ENCODE data around the gene EIF3K.

The EIF3K gene

DNA sequence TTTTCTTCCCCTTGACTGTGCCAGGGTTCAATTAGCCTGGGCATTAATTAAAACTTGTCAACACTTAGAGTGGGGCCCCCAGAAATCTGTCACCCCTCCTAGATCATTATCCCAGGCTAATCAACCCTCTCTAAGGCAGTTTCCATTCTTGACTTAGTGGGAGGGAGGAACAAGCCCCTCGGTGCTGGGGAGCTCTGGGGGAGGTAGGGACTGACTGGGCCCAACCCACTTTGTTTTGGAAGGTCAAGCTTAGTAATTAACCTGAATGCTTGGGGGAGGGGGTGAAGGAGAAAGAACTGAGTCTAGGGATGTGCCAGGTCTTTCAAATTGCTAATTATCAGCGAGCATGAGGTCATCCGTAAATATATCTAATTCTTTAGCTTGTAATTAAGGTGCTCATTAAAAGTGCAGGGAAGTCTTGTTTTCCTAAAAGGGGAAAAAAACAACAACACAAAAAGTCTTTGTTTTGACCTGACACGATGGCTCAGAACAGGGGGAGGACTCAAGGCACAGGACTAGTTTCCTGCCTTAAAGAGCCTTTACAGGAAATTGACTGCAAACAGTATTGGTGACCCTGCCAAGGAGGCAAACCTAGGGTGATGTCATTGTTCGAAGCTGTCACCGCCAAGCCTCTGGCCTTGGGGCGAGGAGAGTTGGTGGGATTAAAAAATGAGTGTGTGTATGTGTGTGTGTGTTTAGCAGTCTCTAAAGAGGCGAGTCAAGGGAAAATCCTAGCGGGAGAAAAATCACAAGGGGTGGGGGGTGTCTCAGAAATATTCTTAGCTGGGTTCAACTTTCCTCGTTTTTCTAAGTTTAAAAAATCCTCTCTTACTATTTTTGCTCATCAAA is 47.9 kb downstream of the EIF3K start:
- no peak for DNase-seq (ENCODE audit: low spot score)

GRCh38 chr19:38667661-38668171 is 48.7 kb downstream of the EIF3K start:
- no peak for DNase-seq (ENCODE audit: low spot score)

GRCh38 chr19:38669552-38669951 is 50.6 kb downstream of the EIF3K start:
- no peak for DNase-seq (ENCODE audit: low spot score)

DNA sequence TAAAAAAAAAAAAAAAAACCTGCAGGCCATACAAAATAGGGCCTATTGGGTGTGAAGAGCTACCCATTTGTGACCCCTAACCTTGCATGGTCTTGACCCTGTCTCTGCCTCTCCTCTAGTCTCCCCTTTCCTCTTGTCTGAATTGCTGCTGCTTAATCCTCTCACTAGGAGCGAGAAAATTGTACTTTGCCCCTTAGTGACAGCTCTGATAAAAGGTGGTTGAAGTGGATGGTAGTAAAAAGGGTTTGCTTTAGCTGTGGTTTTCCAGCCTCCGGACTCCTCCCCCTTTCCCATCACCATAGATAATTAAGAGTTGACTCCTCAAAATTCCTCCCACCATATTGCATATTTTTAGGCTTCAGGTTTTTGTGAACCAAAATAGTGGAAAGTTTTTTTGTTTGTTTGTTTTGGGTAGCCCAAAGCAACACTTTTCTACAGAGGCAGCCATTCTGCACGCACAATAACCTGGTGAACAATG is 52.0 kb downstream of the EIF3K start:
- no peak for DNase-seq (ENCODE audit: low spot score)

- no peak for DNase-seq (ENCODE audit: low spot score)
These were observed 52.7 kb downstream of the EIF3K start for GRCh38 chr19:38671654-38672053.

DNA sequence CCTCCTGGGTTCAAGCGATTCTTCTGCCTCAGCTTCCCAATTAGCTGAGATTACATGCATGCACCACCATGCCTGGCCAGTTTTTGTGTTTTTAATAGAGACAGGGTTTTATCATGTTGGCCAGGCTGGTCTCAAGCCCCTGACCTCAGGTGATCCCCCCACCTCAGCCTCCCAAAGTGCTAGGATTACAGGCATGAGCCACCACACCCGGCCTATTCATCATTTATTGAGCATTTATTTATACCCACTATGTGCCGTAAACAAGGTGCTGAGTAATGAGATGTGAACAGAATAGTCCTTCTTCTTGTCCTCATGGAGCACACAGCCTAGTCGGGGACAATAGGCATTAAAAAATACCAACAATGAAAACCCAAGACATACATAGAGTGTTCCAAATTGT is 54.0 kb downstream of the EIF3K start:
- DNase-seq (ENCODE audit: low spot score), result no peak

DNA sequence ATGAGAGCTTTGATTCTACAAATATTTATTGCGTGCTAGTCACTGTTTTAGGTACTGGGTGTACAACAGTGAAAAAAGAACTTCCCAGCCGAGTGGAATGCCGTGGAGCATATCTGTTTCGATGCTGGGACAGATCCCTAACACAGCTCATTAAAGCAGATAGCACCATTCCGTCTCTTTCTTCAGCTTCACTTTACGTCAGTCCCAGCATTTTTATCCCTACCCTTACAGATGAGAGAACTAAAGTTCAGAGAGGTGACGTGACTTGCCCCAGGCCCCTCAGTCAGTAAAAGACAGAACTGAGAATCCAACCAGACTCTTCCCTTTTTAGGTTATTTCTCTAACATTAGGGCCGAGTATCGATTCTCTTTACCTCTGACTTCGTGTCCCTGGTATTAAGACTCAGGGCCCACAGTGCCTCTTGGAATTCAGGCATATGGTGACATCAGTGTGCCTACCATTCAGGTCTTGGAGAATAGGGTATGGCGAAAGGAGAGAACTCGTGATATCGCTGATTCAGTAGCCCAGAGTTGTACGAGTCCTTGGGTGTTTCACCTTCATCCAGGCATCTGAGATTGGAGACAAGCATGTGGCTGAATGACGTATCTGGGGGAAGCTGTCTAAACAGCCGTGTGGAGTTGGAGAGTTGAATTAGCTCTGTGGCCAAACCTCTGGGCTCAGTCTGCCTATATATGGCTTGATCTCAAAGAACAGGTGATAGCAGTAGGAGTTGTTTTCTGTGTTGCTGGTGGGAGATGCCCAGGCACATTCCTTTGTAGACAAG is 55.6 kb downstream of the EIF3K start:
- no peak for DNase-seq (ENCODE audit: low spot score)

DNA sequence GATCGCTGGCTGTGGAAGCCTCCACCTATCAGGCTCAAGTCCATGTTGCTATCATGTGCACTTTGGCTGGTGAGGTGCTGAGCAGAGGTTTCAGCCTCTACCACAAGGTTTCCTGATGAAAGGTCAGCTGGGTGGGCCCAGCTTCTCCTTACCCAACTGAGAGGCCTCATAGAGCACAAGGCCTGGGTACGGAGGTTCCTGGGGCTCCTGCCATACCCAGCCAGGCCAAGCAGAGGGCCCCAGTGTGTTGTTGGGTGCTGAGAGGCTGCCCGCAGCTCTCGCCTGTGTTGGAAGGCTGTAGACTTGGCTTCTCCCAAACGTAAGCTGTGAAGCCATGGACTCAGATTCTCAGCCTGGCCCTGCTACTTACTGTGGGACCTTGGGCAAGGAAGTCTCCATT is 56.6 kb downstream of the EIF3K start:
- DNase-seq (ENCODE audit: low spot score), result no peak

GRCh38 chr19:38676023-38676877 is 57.3 kb downstream of the EIF3K start:
- DNase-seq (ENCODE audit: low spot score), result no peak

- DNase-seq (ENCODE audit: low spot score), result no peak
These were observed 58.1 kb downstream of the EIF3K start for GRCh38 chr19:38676878-38677646.

DNA sequence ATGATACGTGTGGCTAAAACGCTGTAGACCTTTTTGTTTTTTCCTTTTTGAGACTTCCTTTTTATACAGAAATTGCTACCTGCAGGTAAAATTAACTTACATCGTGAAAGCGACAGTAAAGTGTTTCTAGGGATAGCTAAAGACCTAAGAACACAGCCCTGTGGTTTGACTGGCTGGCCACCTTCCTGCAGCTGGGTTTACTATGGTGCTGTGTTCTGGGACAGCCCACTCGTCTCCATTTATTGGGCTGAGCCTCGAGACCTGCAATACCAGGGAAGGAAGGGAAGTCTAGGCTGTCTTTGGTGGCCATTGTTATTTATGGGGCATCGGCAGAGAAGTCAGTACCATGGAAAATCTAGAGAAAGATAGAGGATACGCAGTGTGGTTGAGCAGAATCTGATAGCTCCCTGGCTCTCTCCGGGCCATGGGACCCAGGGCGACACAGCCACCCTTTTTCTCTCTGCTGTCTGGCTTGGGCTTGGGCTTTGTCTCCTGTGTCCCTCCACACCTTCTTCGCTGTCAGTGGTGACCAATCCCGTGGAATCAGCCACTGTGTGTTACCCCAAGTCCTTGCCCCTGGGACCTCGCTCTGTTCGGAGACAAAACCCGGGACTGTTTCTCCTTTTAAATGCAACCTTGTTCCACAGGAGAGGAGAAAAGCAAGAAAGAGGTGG is 59.4 kb downstream of the EIF3K start:
- no peak for DNase-seq (ENCODE audit: low spot score)

DNA sequence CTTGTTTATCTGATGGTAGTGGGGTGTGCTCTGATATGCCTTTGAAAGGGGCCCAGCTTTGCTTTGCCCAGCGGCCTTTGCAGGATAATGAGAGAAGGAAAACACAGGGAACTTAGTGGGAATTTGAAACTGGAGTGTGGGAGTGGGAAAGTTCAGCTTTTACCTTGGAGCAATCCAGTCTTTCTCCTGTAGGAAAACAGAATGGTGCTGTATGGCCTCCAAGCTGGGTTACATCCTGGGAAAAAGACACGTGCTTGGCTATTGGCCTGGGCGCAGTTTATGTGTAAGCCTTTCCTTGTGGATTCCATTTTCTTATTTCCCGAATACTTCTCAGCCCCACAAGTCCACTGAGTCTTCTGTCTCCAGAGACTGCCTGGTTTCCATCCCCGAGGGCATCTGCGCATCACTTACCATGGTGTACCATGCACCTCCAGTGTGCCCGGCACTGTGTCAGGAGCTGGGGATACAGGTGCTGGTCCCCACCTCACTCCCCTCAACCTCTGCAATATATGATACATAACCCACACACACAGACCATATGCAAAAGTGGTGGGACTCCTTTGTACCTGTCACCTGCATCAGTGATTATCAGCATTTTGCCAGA is 60.0 kb downstream of the EIF3K start:
- no peak for DNase-seq (ENCODE audit: low spot score)

DNA sequence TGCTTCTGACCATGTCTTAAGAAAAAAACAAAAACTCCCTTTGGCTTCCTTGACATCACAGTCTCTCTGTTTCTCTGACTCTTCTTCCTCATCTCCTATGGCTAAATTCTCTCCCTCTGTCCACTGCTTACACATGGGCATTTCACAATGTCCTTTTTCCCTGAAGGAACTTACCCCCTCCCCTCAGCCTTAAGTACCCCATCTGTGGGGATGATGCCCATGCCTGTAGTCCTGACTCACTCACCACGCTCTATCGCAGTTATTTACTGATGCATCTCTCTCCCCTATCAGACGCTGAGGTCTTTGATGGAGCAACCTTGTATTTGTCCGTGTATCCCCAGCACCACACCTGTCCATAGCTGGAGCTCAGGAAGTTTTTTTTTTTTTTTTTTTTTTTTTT is 60.9 kb downstream of the EIF3K start:
- DNase-seq (ENCODE audit: low spot score), result no peak

DNA sequence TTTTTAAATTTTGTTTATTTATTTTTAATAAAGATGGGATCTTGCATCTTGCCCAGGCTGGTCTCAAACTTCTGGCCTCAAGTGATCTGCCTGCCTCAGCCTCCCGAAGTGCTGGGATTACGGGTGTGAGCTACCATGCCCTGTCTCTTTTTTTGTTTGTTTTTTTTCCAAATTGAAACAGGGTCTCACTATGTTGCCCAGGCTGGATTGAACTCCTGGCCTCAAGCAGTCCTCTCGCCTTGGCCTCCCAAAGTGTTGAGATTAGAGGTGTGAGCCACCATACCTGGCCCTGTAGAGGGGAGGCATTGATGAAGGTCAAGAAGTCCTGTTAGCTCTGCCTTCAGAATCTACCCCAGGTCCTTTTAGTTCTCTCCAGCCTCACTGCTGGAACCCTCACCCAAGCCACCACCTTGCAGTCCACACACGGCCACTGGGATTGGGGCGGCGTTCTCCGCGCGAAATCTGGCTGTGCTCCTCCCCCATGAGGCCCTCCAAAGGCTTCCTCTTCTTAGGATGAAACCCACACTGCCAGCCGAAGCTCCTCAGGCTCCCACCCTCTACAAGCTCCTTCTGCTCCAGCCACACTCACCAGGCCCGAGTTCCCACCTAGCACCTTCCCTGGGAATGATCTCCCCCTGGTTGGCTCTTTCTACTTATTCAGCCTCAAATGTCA is 63.3 kb downstream of the EIF3K start:
- DNase-seq (ENCODE audit: low spot score), result no peak

DNA sequence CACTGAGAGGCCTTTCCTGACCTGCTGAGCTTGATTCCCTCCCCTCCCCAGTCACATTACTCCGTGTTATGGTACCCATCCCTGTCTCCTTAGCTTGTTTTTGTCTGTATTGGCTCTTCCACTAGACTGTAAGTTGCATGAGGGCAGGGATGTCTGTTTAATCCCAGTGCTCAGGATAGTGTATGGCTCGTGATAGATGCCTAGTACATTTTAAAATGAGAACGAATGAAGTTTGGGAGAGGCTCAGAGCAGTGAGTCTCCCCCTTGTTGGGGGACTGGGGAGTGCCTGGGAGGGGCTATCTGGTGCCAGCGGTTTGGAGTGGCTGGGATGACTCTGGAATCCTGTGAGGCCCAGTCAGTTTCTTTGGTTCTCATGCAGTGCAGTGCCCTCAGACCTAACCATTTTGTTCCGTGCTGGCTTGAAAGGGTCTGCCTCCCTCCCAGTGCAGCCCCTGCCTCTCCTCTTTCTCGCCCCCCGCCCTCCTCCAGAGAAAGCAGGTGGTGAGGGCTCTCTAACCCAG is 63.9 kb downstream of the EIF3K start:
- no peak for DNase-seq (ENCODE audit: low spot score)

DNA sequence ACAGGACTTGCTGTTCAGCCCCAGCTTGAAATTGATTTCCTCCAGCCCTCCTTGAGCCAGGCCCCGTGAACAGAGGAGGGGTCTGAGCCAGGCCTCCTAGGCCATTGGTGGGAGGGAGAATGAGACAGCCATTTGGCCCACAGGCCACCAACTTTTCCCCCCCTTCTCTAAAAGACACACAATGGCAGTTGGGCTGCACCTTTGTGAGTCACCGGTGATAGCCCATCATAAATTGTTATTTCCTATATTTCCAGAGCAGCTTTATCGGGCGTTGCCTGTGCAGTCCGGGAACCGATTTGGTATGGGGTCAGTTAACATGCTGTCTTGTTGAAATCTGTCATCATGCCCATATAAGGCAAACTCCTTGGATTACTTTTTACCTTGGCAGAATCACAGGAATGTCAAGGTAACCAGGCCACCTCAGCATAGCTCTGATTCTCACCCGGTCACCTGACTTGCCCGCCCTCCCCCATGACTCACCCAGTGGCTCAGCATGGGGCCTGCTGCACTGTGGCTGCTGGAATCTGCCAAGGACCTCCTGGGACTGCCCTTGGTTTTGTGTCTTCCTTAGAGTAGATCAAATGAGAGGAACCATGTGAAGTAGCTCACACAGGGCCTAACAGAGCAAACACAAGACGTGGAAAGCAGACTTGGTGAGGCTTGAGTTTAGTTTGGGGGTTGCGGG is 64.5 kb downstream of the EIF3K start:
- DNase-seq (ENCODE audit: low spot score), result peak; percentile 58

DNA sequence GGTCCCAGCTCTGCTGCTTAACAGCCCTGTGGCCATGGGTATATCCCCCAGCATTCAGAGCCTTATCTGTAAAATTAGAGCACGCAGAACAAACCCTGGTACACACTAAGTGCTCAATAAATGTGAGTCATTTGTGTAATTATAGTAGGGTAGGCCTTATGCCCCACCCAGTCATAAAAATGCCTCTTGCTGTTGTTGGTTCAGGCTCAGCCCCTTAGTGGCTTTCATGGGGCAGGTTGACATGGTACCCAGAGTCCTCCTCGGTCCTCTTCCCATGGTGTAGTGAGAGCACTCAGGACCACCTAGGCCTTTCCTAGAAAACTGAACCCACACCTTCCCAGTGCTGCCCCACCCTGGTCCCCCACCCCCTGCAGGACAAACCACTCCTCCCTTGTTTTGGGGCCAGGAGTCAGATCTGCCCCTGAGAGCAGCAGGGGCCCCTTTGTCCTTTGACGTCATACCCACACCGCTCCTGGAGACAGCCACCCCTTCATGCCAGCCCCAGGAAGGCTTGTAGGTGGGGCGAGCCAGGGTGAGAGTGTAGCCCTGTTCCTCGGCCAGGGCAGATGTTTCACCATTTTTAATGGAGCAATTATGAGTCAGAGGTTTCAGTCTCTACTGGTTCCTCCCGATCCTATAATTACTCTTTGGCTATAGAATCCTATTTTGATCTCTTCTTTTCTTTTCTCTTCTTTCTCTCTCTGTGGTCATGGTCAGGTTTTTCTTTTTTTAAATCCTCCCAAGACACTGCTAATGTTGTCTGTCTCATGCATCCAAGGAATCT is 65.3 kb downstream of the EIF3K start:
- DNase-seq (ENCODE audit: low spot score), result peak; percentile 19
